Right lobe of liver (tissue), 6 donors: ENCODE results near the gene SV2B. TPM values are rescaled to one million over a fixed set of nuclear protein-coding genes. Genes with fewer than 3 reads are reported as not detected.

Experiments used
- ATAC-seq, 4 donors: fragments of 200-7000 bp; cut with Tn5 transposase; one replicate each; pipeline ENCODE4 v1.9.1; 2020; ENCODE audit warnings: mild to moderate bottlenecking in 4 of 4, moderate library complexity in 4 of 4
- DNase-seq, 3 donors: peaks; one replicate each; pipeline ENCODE4 v3.0.0-alpha.2; 2020
- H3K27ac ChIP-seq, 3 donors: fragments of 200-600 bp; one replicate each; pipeline ENCODE4 v1.8.0; 2022
- H3K27me3 ChIP-seq, 2 donors: fragments of 200-600 bp; one replicate each; pipeline ENCODE4 v1.8.0; 2022
- H3K36me3 ChIP-seq, 4 donors: fragments of 200-600 bp; sonication (generic) in 1 of 4; one replicate each; pipeline versions ENCODE4 v1.5.1 to v1.8.0; 2017 to 2022; ENCODE audit warnings: control low read depth in 1 of 4
- H3K4me1 ChIP-seq, 4 donors: fragments of 200-600 bp; sonication (generic) in 1 of 4; one replicate each; pipeline versions ENCODE4 v1.5.1 to v1.8.0; 2017 to 2022; ENCODE audit warnings: control low read depth in 1 of 4
- H3K4me3 ChIP-seq, 3 donors: fragments of 200-600 bp; one replicate each; pipeline ENCODE4 v1.8.0; 2022
- H3K9me3 ChIP-seq, 4 donors: fragments of 200-600 bp; sonication (generic) in 1 of 4; one replicate each; pipeline versions ENCODE4 v1.5.1 to v1.8.0; 2017 to 2022; ENCODE audit warnings: control low read depth in 1 of 4
- CTCF ChIP-seq, 4 donors: fragments of 200-600 bp in 3 of 4; fragments of 450-650 bp in 1 of 4; IDR thresholded peaks; one replicate each; pipeline versions ENCODE4 v1.5.1 to v1.8.0; 2016 to 2022; ENCODE audit warnings: antibody characterized with exemption in 4 of 4, mild to moderate bottlenecking in 2 of 4
- POLR2A ChIP-seq: fragments of 450-650 bp; IDR thresholded peaks from one replicate; pipeline ENCODE4 v1.6.1; 2017; ENCODE audit warnings: antibody characterized with exemption, mild to moderate bottlenecking
- WGBS: methylation state at CpG from one replicate; pipeline ENCODE4 v1.1.6; 2018; ENCODE audit warnings: low coverage, low lambda C conversion rate; ENCODE audit not compliant: insufficient coverage; ENCODE audit errors: missing lambda C conversion rate; 5-methylcytosine and 5-hydroxymethylcytosine counted together
- intact Hi-C, 2 donors: fragments of 100-400 bp; cut with DNase I; formaldehyde crosslinking; loops; one replicate each; pipeline versions ENCODE4 v1.11.2 to v1.14.1; 2022
- total RNA-seq, 6 experiments: library from RNA; depleted of rRNA in 2 of 6; stranded (reverse); fragments of >200 nt in 2 of 6; fragmentation: NEBNext Ultra II Directional in 3 of 6; extraction: Animal tissue kit (Norgen Biotek cat#: 25700) in 3 of 6; gene quantifications; one replicate each; pipeline versions ENCODE4 v1.1.0 to v1.2.4, GENCODE V29; 2016 to 2023
- donor health status: DM: no; HTN: yes; CAD: no.
- donor health status: DM: no; HTN: no; CAD: no.
- donor health status: DM: no; HTN: no; CAD: no.
- donor health status: DM: no; HTN: yes; CAD: no.
- donor health status: DM: no; HTN: yes; CAD: no.

SV2B gene
- total RNA-seq, 6 experiments from 2014 or later = 0.06 to 0.81 (median 0.18) TPM; not detected in 1

GRCh38 chr15:91110407-91110806 is 10.3 kb downstream of the SV2B start:
- ATAC-seq (no peak), DNase-seq (no peak)
- TF ChIP-seq POLR2A = no peak
- no peak for TF ChIP-seq CTCF (IDR thresholded peaks at IDR 0.05)
- Histone ChIP-seq H3K4me1 (no peaks in the 10 kb centered on the region), H3K27me3 (no peaks in the 10 kb centered on the region), H3K4me3 (no peak overlapping the region), H3K27ac (no peak overlapping the region), H3K9me3 (no peaks in the 10 kb centered on the region), H3K36me3 (no peaks in the 10 kb centered on the region)
- 69% methylated on average over 3 of the region's 11 CpGs for WGBS
- intact Hi-C loops = no loop called here

GRCh38 chr15:91113030-91113429 is 13.0 kb downstream of the SV2B start:
- H3K4me3 ChIP-seq = no peak overlapping the region
- H3K9me3 ChIP-seq = no peaks in the 10 kb centered on the region
- no peak overlapping the region for H3K27ac ChIP-seq
- 61% methylated on average over 6 of the region's 6 CpGs for WGBS
- ATAC-seq (no peak), DNase-seq (no peak)
- H3K4me1 ChIP-seq = no peaks in the 10 kb centered on the region
- no peaks in the 10 kb centered on the region for H3K27me3 ChIP-seq
- no peaks in the 10 kb centered on the region for H3K36me3 ChIP-seq
- TF ChIP-seq CTCF (IDR thresholded peaks at IDR 0.05) (no peak), POLR2A (no peak)
- intact Hi-C loops = no loop called here

- 54% methylated on average over 5 of the region's 5 CpGs for whole genome bisulfite sequencing
- intact Hi-C loops = no loop called here
- ATAC-seq = no peak
These were observed 14.2 kb downstream of the SV2B start for GRCh38 chr15:91114301-91114700.

GRCh38 chr15:91116113-91117067 is 16.3 kb downstream of the SV2B start:
- Histone ChIP-seq H3K27me3 (no peaks in the 10 kb centered on the region), H3K4me3 (no peak overlapping the region), H3K27ac (no peak overlapping the region), H3K9me3 (no peaks in the 10 kb centered on the region), H3K36me3 (no peaks in the 10 kb centered on the region), H3K4me1 (no peaks in the 10 kb centered on the region)
- ATAC-seq = peak; percentile 34 to 64 (median 48)
- intact Hi-C loops = no loop called here
- TF ChIP-seq POLR2A = no peak
- TF ChIP-seq CTCF (IDR thresholded peaks at IDR 0.05) = no peak
- 23% methylated on average over 9 of the region's 9 CpGs for WGBS
- no peak for DNase-seq

More at GRCh38 chr15:91114301-91114700, 14.2 kb downstream of the SV2B start:
- no peaks in the 10 kb centered on the region for H3K27me3 ChIP-seq
- no peak for TF ChIP-seq POLR2A
- no peak overlapping the region for H3K4me3 ChIP-seq
- H3K4me1 ChIP-seq = no peaks in the 10 kb centered on the region
- no peaks in the 10 kb centered on the region for H3K36me3 ChIP-seq
- no peaks in the 10 kb centered on the region for H3K9me3 ChIP-seq
- no peak overlapping the region for H3K27ac ChIP-seq
- DNase-seq = no peak

GRCh38 chr15:91117375-91117774 is 17.3 kb downstream of the SV2B start:
- TF ChIP-seq POLR2A (no peak), CTCF (IDR thresholded peaks at IDR 0.05) (no peak)
- Histone ChIP-seq H3K27ac (no peak overlapping the region), H3K9me3 (no peaks in the 10 kb centered on the region), H3K36me3 (no peaks in the 10 kb centered on the region), H3K4me3 (no peak overlapping the region), H3K4me1 (no peaks in the 10 kb centered on the region), H3K27me3 (no peaks in the 10 kb centered on the region)
- ATAC-seq (no peak), DNase-seq (no peak)
- intact Hi-C loops = no loop called here
- 64% methylated on average over 1 of the region's 1 CpG for WGBS
